Activated CD4-positive, alpha-beta T cell treated with anti-CD3 and anti-CD28 coated beads for 48 hours (primary cell): ENCODE data around the gene C6orf141.

Source experiments
- DNase-seq: peaks from one replicate; pipeline ENCODE4 v3.0.0-alpha.2; 2020

Gene C6orf141

GRCh38 chr6:49540614-49541013, 9.9 kb upstream of the C6orf141 start:
- no peak for DNase-seq

GRCh38 chr6:49541210-49541724, 9.2 kb upstream of the C6orf141 start:
- no peak for DNase-seq

GRCh38 chr6:49541936-49542335, 8.5 kb upstream of the C6orf141 start:
- DNase-seq: no peak

GRCh38 chr6:49543087-49543858, 7.2 kb upstream of the C6orf141 start:
- DNase-seq: no peak

- DNase-seq: no peak
Measured at GRCh38 chr6:49546331-49546730, 4.1 kb upstream of the C6orf141 start.

GRCh38 chr6:49548613-49549304, 1.7 kb upstream of the C6orf141 start:
- DNase-seq: no peak

GRCh38 chr6:49549691-49550491, 577 bp upstream of the C6orf141 start:
- no peak for DNase-seq

- peak; percentile 9 for DNase-seq
Measured at GRCh38 chr6:49551078-49551865, 804 bp downstream of the C6orf141 start.

GRCh38 chr6:49551866-49552129, 1.3 kb downstream of the C6orf141 start:
- DNase-seq: peak; percentile 4

GRCh38 chr6:49552596-49552995, 2.1 kb downstream of the C6orf141 start:
- no peak for DNase-seq

- DNase-seq: no peak
Measured at GRCh38 chr6:49553384-49553783, 2.9 kb downstream of the C6orf141 start.

- DNase-seq: no peak
Measured at GRCh38 chr6:49555951-49556350, 5.5 kb downstream of the C6orf141 start.

GRCh38 chr6:49556429-49556837, 6.0 kb downstream of the C6orf141 start:
- peak; percentile 24 for DNase-seq

- no peak for DNase-seq
Measured at GRCh38 chr6:49557177-49557576, 6.7 kb downstream of the C6orf141 start.

GRCh38 chr6:49558238-49558637, 7.8 kb downstream of the C6orf141 start:
- DNase-seq: no peak

- DNase-seq: no peak
Measured at GRCh38 chr6:49563006-49563886, 12.8 kb downstream of the C6orf141 start.

- DNase-seq: no peak
Measured at GRCh38 chr6:49564552-49564951, 14.1 kb downstream of the C6orf141 start.

- DNase-seq: no peak
Measured at GRCh38 chr6:49565261-49565660, 14.8 kb downstream of the C6orf141 start.

- DNase-seq: no peak
Measured at GRCh38 chr6:49565855-49566254, 15.4 kb downstream of the C6orf141 start.

- DNase-seq: no peak
Measured at GRCh38 chr6:49570474-49571079, 20.1 kb downstream of the C6orf141 start.

GRCh38 chr6:49576618-49577017, 26.1 kb downstream of the C6orf141 start:
- no peak for DNase-seq
